Activated naive CD8-positive, alpha-beta T cell treated with anti-CD3 and anti-CD28 coated beads, Interleukin-2, amount 50 U/mL, for 24 hours (primary cell): Measurements from ENCODE around the gene SLC25A47.
"Not testable (repeated sequence)": the region's sequence is repeated elsewhere in the genome, so short reads cannot be mapped to it uniquely, and the experiment has no call there.

Experiments used
- ATAC-seq: fragments of 150-1000 bp; cut with Tn5 transposase; one replicate; pipeline ENCODE4 v1.10.0; 2021
- DNase-seq: peaks from one replicate; pipeline ENCODE4 v3.0.0; 2021
- H3K27ac Mint-ChIP-seq: one replicate; pipeline ENCODE4 v1.8.0; 2021; ENCODE audit warnings: mild to moderate bottlenecking, mixed read lengths
- H3K27me3 Mint-ChIP-seq: one replicate; pipeline ENCODE4 v1.8.0; 2021; ENCODE audit warnings: mixed read lengths
- H3K36me3 Mint-ChIP-seq: one replicate; pipeline ENCODE4 v1.8.0; 2021; ENCODE audit warnings: low read depth, mixed read lengths
- H3K4me1 Mint-ChIP-seq: one replicate; pipeline ENCODE4 v1.8.0; 2021; ENCODE audit warnings: mixed read lengths
- H3K4me3 Mint-ChIP-seq: one replicate; pipeline ENCODE4 v1.8.0; 2021; ENCODE audit warnings: mild to moderate bottlenecking, moderate library complexity, mixed read lengths
- H3K9me3 Mint-ChIP-seq: one replicate; pipeline ENCODE4 v1.8.0; 2021; ENCODE audit warnings: mixed read lengths

SLC25A47 gene

GRCh38 chr14:100295376-100296105 lies 27.6 kb upstream of the SLC25A47 start:
- H3K4me3 Mint-ChIP-seq: no peak overlapping the region

GRCh38 chr14:100296106-100296651 lies 27.0 kb upstream of the SLC25A47 start:
- no peaks in the 10 kb centered on the region for H3K36me3 Mint-ChIP-seq
- peaks cover 15% of the 10 kb centered on the region for H3K4me1 Mint-ChIP-seq
- H3K4me3 Mint-ChIP-seq: no peak overlapping the region
- H3K9me3 Mint-ChIP-seq: no peaks in the 10 kb centered on the region
- no peaks in the 10 kb centered on the region for H3K27me3 Mint-ChIP-seq
- H3K27ac Mint-ChIP-seq: no peak overlapping the region
- no peak for DNase-seq
- ATAC-seq: no peak

More at GRCh38 chr14:100295376-100296105, 27.6 kb upstream of the SLC25A47 start:
- ATAC-seq (no peak), DNase-seq (no peak)
- Mint-ChIP-seq H3K36me3 (no peaks in the 10 kb centered on the region), H3K27me3 (no peaks in the 10 kb centered on the region), H3K9me3 (no peaks in the 10 kb centered on the region), H3K4me1 (peaks cover 15% of the 10 kb centered on the region), H3K27ac (no peak overlapping the region)

GRCh38 chr14:100296729-100297128 lies 26.4 kb upstream of the SLC25A47 start:
- H3K9me3 Mint-ChIP-seq: not testable (repeated sequence)

GRCh38 chr14:100297320-100298300 lies 25.5 kb upstream of the SLC25A47 start:
- H3K27ac Mint-ChIP-seq: peak overlapping the region; percentile 27
- H3K36me3 Mint-ChIP-seq: no peaks in the 10 kb centered on the region
- no peaks in the 10 kb centered on the region for H3K27me3 Mint-ChIP-seq
- H3K9me3 Mint-ChIP-seq: no peaks in the 10 kb centered on the region
- H3K4me1 Mint-ChIP-seq: peaks cover 15% of the 10 kb centered on the region
- ATAC-seq (no peak), DNase-seq (no peak)
- no peak overlapping the region for H3K4me3 Mint-ChIP-seq

More at GRCh38 chr14:100296729-100297128, 26.4 kb upstream of the SLC25A47 start:
- not testable (repeated sequence) for ATAC-seq, H3K36me3 Mint-ChIP-seq, H3K27me3 Mint-ChIP-seq, DNase-seq, H3K27ac Mint-ChIP-seq, H3K4me3 Mint-ChIP-seq
- peaks cover 15% of the 10 kb centered on the region for H3K4me1 Mint-ChIP-seq

- Mint-ChIP-seq H3K4me1 (peaks cover 15% of the 10 kb centered on the region), H3K9me3 (no peaks in the 10 kb centered on the region), H3K4me3 (no peak overlapping the region), H3K27ac (no peak overlapping the region), H3K27me3 (no peaks in the 10 kb centered on the region), H3K36me3 (no peaks in the 10 kb centered on the region)
- no peak for DNase-seq
- no peak for ATAC-seq
Measured at GRCh38 chr14:100298551-100299237, 24.4 kb upstream of the SLC25A47 start.

- ATAC-seq: no peak
- Mint-ChIP-seq H3K4me3 (no peak overlapping the region), H3K36me3 (no peaks in the 10 kb centered on the region), H3K4me1 (peaks cover 17% of the 10 kb centered on the region), H3K9me3 (no peaks in the 10 kb centered on the region), H3K27ac (no peak overlapping the region), H3K27me3 (no peaks in the 10 kb centered on the region)
- DNase-seq: no peak
Measured at GRCh38 chr14:100299238-100299560, 23.9 kb upstream of the SLC25A47 start.

- no peak overlapping the region for H3K4me3 Mint-ChIP-seq
- peaks cover 19% of the 10 kb centered on the region for H3K4me1 Mint-ChIP-seq
- peaks cover 6% of the 10 kb centered on the region for H3K27me3 Mint-ChIP-seq
- H3K27ac Mint-ChIP-seq: no peak overlapping the region
- ATAC-seq (no peak), DNase-seq (no peak)
- no peaks in the 10 kb centered on the region for H3K36me3 Mint-ChIP-seq
- H3K9me3 Mint-ChIP-seq: no peaks in the 10 kb centered on the region
Measured at GRCh38 chr14:100302616-100303015, 20.5 kb upstream of the SLC25A47 start.

GRCh38 chr14:100303179-100303578 lies 20.0 kb upstream of the SLC25A47 start:
- ATAC-seq (no peak), DNase-seq (no peak)
- Mint-ChIP-seq H3K36me3 (no peaks in the 10 kb centered on the region), H3K9me3 (no peaks in the 10 kb centered on the region), H3K4me1 (peaks cover 14% of the 10 kb centered on the region), H3K4me3 (no peak overlapping the region), H3K27ac (no peak overlapping the region), H3K27me3 (peaks cover 8% of the 10 kb centered on the region)

GRCh38 chr14:100303925-100304324 lies 19.2 kb upstream of the SLC25A47 start:
- H3K4me1 Mint-ChIP-seq: peaks cover 11% of the 10 kb centered on the region
- H3K9me3 Mint-ChIP-seq: no peaks in the 10 kb centered on the region
- H3K4me3 Mint-ChIP-seq: no peak overlapping the region
- no peaks in the 10 kb centered on the region for H3K36me3 Mint-ChIP-seq
- ATAC-seq (no peak), DNase-seq (no peak)
- H3K27ac Mint-ChIP-seq: no peak overlapping the region
- peaks cover 8% of the 10 kb centered on the region for H3K27me3 Mint-ChIP-seq

- H3K36me3 Mint-ChIP-seq: no peaks in the 10 kb centered on the region
- peak overlapping the region; percentile 72 for H3K4me3 Mint-ChIP-seq
- ATAC-seq (no peak), DNase-seq (no peak)
- H3K9me3 Mint-ChIP-seq: no peaks in the 10 kb centered on the region
- H3K27me3 Mint-ChIP-seq: peaks cover 8% of the 10 kb centered on the region
- H3K4me1 Mint-ChIP-seq: peaks cover 11% of the 10 kb centered on the region
- peak overlapping the region; percentile 42 for H3K27ac Mint-ChIP-seq
Measured at GRCh38 chr14:100304825-100305323, 18.3 kb upstream of the SLC25A47 start.

- no peak for ATAC-seq
- peak overlapping the region; percentile 72 for H3K4me3 Mint-ChIP-seq
- no peaks in the 10 kb centered on the region for H3K36me3 Mint-ChIP-seq
- H3K9me3 Mint-ChIP-seq: no peaks in the 10 kb centered on the region
- DNase-seq: peak; percentile 26
- peaks cover 11% of the 10 kb centered on the region for H3K4me1 Mint-ChIP-seq
- no peak overlapping the region for H3K27ac Mint-ChIP-seq
- peaks cover 8% of the 10 kb centered on the region for H3K27me3 Mint-ChIP-seq
Measured at GRCh38 chr14:100305324-100306100, 17.6 kb upstream of the SLC25A47 start.

GRCh38 chr14:100306101-100306997 lies 16.8 kb upstream of the SLC25A47 start, which contains the start of gene SLC25A29:
Gene SLC25A29 (minus strand): TSS chr14:100306444. CDS start chr14:100306232, 212 bp downstream.
- DNase-seq: peak; percentile 83
- peak; percentile 88 for ATAC-seq
- Mint-ChIP-seq H3K4me3 (peak within 1 kb of the TSS; percentile 72), H3K9me3 (no peaks in the 10 kb centered on the region), H3K27me3 (peaks cover 8% of the 10 kb centered on the region), H3K36me3 (no peaks in the 10 kb centered on the region), H3K27ac (no peak within 1 kb of the TSS), H3K4me1 (peaks cover 11% of the 10 kb centered on the region)
